H7 (cell line): ENCODE measurements around the gene BRD7. TPM values are rescaled to one million over a fixed set of nuclear protein-coding genes. Genes with fewer than 3 reads are reported as not detected.

Source experiments
- DNase-seq: peaks from one replicate; pipeline ENCODE4 v3.0.0; 2012
- H3K27me3 ChIP-seq: 2 replicates; pipeline ENCODE4 v1.6.0; 2011; ENCODE audit warnings: mild to moderate bottlenecking, low read length; ENCODE audit not compliant: control insufficient read depth, insufficient read depth
- H3K36me3 ChIP-seq: replicated peaks from 2 replicates; pipeline ENCODE4 v1.5.1; 2011; ENCODE audit warnings: low read length; ENCODE audit not compliant: control insufficient read depth, insufficient read depth
- H3K4me3 ChIP-seq: 2 replicates; pipeline ENCODE4 v1.5.1; 2011; ENCODE audit warnings: low read depth, mild to moderate bottlenecking, control low read depth, low read length, moderate library complexity; ENCODE audit not compliant: insufficient read depth
- total RNA-seq: library from RNA; depleted of rRNA; stranded (reverse); fragments of >200 nt; shearing (Covaris generic); gene quantifications from 2 replicates; pipeline ENCODE4 v1.2.3, GENCODE V29; 2014

The BRD7 gene
- total RNA-seq, 1 experiment from 2014 or later: 86.5 TPM

- Histone ChIP-seq H3K4me3 (no peak overlapping the region), H3K36me3 (no peaks in the 10 kb centered on the region), H3K27me3 (no peaks in the 10 kb centered on the region)
- DNase-seq: no peak
These were observed 75.6 kb downstream of the BRD7 start for GRCh38 chr16:50293041-50293783.

- DNase-seq: no peak
- no peak overlapping the region for H3K4me3 ChIP-seq
- no peaks in the 10 kb centered on the region for H3K27me3 ChIP-seq
- no peaks in the 10 kb centered on the region for H3K36me3 ChIP-seq
These were observed 76.2 kb downstream of the BRD7 start for GRCh38 chr16:50292566-50292948.

GRCh38 chr16:50291719-50292565 is 76.8 kb downstream of the BRD7 start:
- DNase-seq: no peak
- Histone ChIP-seq H3K36me3 (no peaks in the 10 kb centered on the region), H3K4me3 (no peak overlapping the region)

GRCh38 chr16:50290856-50291255 is 77.9 kb downstream of the BRD7 start:
- DNase-seq: no peak
- Histone ChIP-seq H3K36me3 (no peaks in the 10 kb centered on the region), H3K4me3 (no peak overlapping the region), H3K27me3 (no peaks in the 10 kb centered on the region)

More at GRCh38 chr16:50291719-50292565, 76.8 kb downstream of the BRD7 start:
- H3K27me3 ChIP-seq: no peaks in the 10 kb centered on the region

- Histone ChIP-seq H3K36me3 (no peaks in the 10 kb centered on the region), H3K4me3 (no peak overlapping the region), H3K27me3 (no peaks in the 10 kb centered on the region)
- no peak for DNase-seq
These were observed 78.6 kb downstream of the BRD7 start for GRCh38 chr16:50289950-50290764.

- no peak for DNase-seq
- Histone ChIP-seq H3K27me3 (no peaks in the 10 kb centered on the region), H3K36me3 (no peaks in the 10 kb centered on the region), H3K4me3 (no peak overlapping the region)
These were observed 79.9 kb downstream of the BRD7 start for GRCh38 chr16:50288920-50289319.

GRCh38 chr16:50288026-50288425 is 80.8 kb downstream of the BRD7 start:
- Histone ChIP-seq H3K36me3 (no peaks in the 10 kb centered on the region), H3K27me3 (no peaks in the 10 kb centered on the region), H3K4me3 (no peak overlapping the region)
- no peak for DNase-seq

GRCh38 chr16:50286681-50287080 is 82.1 kb downstream of the BRD7 start:
- H3K4me3 ChIP-seq: no peak overlapping the region
- DNase-seq: no peak
- no peaks in the 10 kb centered on the region for H3K27me3 ChIP-seq
- H3K36me3 ChIP-seq: no peaks in the 10 kb centered on the region

- no peaks in the 10 kb centered on the region for H3K27me3 ChIP-seq
- H3K36me3 ChIP-seq: no peaks in the 10 kb centered on the region
- DNase-seq: no peak
- H3K4me3 ChIP-seq: no peak overlapping the region
These were observed 83.3 kb downstream of the BRD7 start for GRCh38 chr16:50285406-50286003.

- DNase-seq: no peak
- no peaks in the 10 kb centered on the region for H3K27me3 ChIP-seq
- no peaks in the 10 kb centered on the region for H3K36me3 ChIP-seq
- H3K4me3 ChIP-seq: no peak overlapping the region
These were observed 84.5 kb downstream of the BRD7 start for GRCh38 chr16:50284131-50284911.

- no peak for DNase-seq
- H3K27me3 ChIP-seq: no peaks in the 10 kb centered on the region
- H3K4me3 ChIP-seq: no peak overlapping the region
- no peaks in the 10 kb centered on the region for H3K36me3 ChIP-seq
These were observed 85.7 kb downstream of the BRD7 start for GRCh38 chr16:50282955-50283631.

- H3K4me3 ChIP-seq: no peak overlapping the region
- no peaks in the 10 kb centered on the region for H3K36me3 ChIP-seq
- H3K27me3 ChIP-seq: no peaks in the 10 kb centered on the region
- no peak for DNase-seq
These were observed 86.7 kb downstream of the BRD7 start for GRCh38 chr16:50282010-50282538.

- no peak for DNase-seq
- H3K36me3 ChIP-seq: no peaks in the 10 kb centered on the region
- H3K27me3 ChIP-seq: no peaks in the 10 kb centered on the region
- no peak overlapping the region for H3K4me3 ChIP-seq
These were observed 87.3 kb downstream of the BRD7 start for GRCh38 chr16:50281391-50282009.
